ENCODE data around the gene TMEM236.

The TMEM236 gene

DNA sequence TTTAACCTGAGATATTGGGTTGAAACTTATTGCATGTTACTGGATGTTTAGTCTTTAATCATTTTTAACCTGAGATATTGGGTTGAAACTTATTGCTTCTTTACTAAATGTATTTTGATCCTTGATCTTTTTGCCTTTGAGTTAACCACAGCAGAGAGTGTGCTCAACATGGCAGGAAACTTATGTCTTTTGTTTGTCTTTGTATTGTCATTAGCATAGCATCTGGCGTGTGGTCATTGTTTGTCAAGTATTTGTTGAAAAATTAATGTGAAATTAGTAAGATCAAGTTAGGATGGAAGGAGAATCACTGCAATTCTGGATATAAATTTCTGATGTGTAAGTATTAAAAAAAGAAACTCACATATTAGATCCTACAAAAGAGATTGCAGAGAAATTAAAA is 65.3 kb downstream of the TMEM236 start:
- Histone ChIP-seq H3K4me3 (ENCODE audit: low read length) (no peak overlapping the region), H3K4me1 (ENCODE audit: low read length) (no peaks in the 10 kb centered on the region), H4K20me1 (ENCODE audit: insufficient read depth, low read length) (no peaks in the 10 kb centered on the region), H3K9me2 (replicated peaks; ENCODE audit: insufficient read depth, low read length) (no peaks in the 10 kb centered on the region), H2AFZ (ENCODE audit: low read length) (no peak overlapping the region), H3K9me3 (replicated peaks; ENCODE audit: insufficient read depth, low read length) (no peaks in the 10 kb centered on the region), H3K36me3 (replicated peaks; ENCODE audit: insufficient read depth, low read length) (no peaks in the 10 kb centered on the region), H3K9ac (ENCODE audit: low read length) (no peak overlapping the region), H3K27ac (ENCODE audit: low read length) (no peak overlapping the region), H3K79me2 (ENCODE audit: low read length) (no peaks in the 10 kb centered on the region), H3K27me3 (replicated peaks; ENCODE audit: insufficient read depth, low read length) (no peaks in the 10 kb centered on the region), H3F3A (ENCODE audit: insufficient read depth, low read length) (no peaks in the 10 kb centered on the region), H3K4me2 (ENCODE audit: low read depth, low read length) (no peak overlapping the region)
- DNase-seq = no peak
- TF ChIP-seq EZH2 (optimal IDR thresholded peaks at IDR 0.05; ENCODE audit: low read depth, low read length) (no peak), EZH2phosphoT487 (IDR thresholded peaks at IDR 0.05; ENCODE audit: low read length) (no peak)
- TF ChIP-seq, protein P1, sequence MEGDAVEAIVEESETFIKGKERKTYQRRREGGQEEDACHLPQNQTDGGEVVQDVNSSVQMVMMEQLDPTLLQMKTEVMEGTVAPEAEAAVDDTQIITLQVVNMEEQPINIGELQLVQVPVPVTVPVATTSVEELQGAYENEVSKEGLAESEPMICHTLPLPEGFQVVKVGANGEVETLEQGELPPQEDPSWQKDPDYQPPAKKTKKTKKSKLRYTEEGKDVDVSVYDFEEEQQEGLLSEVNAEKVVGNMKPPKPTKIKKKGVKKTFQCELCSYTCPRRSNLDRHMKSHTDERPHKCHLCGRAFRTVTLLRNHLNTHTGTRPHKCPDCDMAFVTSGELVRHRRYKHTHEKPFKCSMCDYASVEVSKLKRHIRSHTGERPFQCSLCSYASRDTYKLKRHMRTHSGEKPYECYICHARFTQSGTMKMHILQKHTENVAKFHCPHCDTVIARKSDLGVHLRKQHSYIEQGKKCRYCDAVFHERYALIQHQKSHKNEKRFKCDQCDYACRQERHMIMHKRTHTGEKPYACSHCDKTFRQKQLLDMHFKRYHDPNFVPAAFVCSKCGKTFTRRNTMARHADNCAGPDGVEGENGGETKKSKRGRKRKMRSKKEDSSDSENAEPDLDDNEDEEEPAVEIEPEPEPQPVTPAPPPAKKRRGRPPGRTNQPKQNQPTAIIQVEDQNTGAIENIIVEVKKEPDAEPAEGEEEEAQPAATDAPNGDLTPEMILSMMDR (IDR thresholded peaks at IDR 0.05; ENCODE audit: low read length) = no peak

- Histone ChIP-seq H3K9ac (ENCODE audit: low read length) (no peak overlapping the region), H3K36me3 (replicated peaks; ENCODE audit: insufficient read depth, low read length) (no peaks in the 10 kb centered on the region), H4K20me1 (ENCODE audit: insufficient read depth, low read length) (no peaks in the 10 kb centered on the region), H3K4me1 (ENCODE audit: low read length) (no peaks in the 10 kb centered on the region), H3K27me3 (replicated peaks; ENCODE audit: insufficient read depth, low read length) (no peaks in the 10 kb centered on the region), H3K9me2 (replicated peaks; ENCODE audit: insufficient read depth, low read length) (no peaks in the 10 kb centered on the region), H3F3A (ENCODE audit: insufficient read depth, low read length) (no peaks in the 10 kb centered on the region), H3K4me3 (ENCODE audit: low read length) (no peak overlapping the region), H3K27ac (ENCODE audit: low read length) (no peak overlapping the region), H2AFZ (ENCODE audit: low read length) (no peak overlapping the region), H3K79me2 (ENCODE audit: low read length) (no peaks in the 10 kb centered on the region), H3K9me3 (replicated peaks; ENCODE audit: insufficient read depth, low read length) (no peaks in the 10 kb centered on the region), H3K4me2 (ENCODE audit: low read depth, low read length) (no peak overlapping the region)
- TF ChIP-seq EZH2 (optimal IDR thresholded peaks at IDR 0.05; ENCODE audit: low read depth, low read length) (no peak), EZH2phosphoT487 (IDR thresholded peaks at IDR 0.05; ENCODE audit: low read length) (no peak)
- TF ChIP-seq, protein P1 (IDR thresholded peaks at IDR 0.05; ENCODE audit: low read length) = no peak
- no peak for DNase-seq
These were observed 65.8 kb downstream of the TMEM236 start for GRCh38 chr10:17817790-17818189.

DNA sequence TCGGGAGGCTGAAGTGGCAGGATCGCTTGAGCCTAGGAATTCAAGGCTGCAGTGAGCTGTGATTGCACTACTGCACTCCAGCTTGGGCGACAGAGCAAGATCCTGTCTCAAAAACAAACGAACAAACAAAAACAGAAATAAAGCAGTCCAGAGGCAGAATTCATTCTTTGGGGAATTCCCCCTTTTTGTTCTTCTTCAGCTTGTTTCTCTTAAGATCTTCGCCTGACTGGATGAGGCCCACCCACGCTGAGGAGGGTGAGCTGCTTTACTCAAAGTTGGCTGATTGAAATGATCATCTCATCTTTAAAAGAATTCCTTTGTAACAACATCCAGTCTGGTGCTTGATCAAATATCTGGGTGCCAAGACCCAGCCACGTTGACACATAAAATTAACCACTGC is 67.8 kb downstream of the TMEM236 start:
- Histone ChIP-seq H3K27ac (ENCODE audit: low read length) (no peak overlapping the region), H3K4me1 (ENCODE audit: low read length) (no peaks in the 10 kb centered on the region), H2AFZ (ENCODE audit: low read length) (no peak overlapping the region), H3K27me3 (replicated peaks; ENCODE audit: insufficient read depth, low read length) (no peaks in the 10 kb centered on the region), H3K4me2 (ENCODE audit: low read depth, low read length) (no peak overlapping the region), H3F3A (ENCODE audit: insufficient read depth, low read length) (no peaks in the 10 kb centered on the region), H3K9ac (ENCODE audit: low read length) (no peak overlapping the region), H4K20me1 (ENCODE audit: insufficient read depth, low read length) (no peaks in the 10 kb centered on the region), H3K9me2 (replicated peaks; ENCODE audit: insufficient read depth, low read length) (no peaks in the 10 kb centered on the region), H3K36me3 (replicated peaks; ENCODE audit: insufficient read depth, low read length) (no peaks in the 10 kb centered on the region), H3K4me3 (ENCODE audit: low read length) (no peak overlapping the region), H3K9me3 (replicated peaks; ENCODE audit: insufficient read depth, low read length) (no peaks in the 10 kb centered on the region), H3K79me2 (ENCODE audit: low read length) (no peaks in the 10 kb centered on the region)
- TF ChIP-seq, protein P1 (IDR thresholded peaks at IDR 0.05; ENCODE audit: low read length) = no peak
- TF ChIP-seq EZH2 (optimal IDR thresholded peaks at IDR 0.05; ENCODE audit: low read depth, low read length) (no peak), EZH2phosphoT487 (IDR thresholded peaks at IDR 0.05; ENCODE audit: low read length) (no peak)
- DNase-seq = no peak

Data from MM.1S (cell line).